Cerebellar cortex (tissue), 1 donor: ENCODE data around the gene TMEM176B.
A peak's percentile ranks its signal among the peaks of the same experiment; 100 is the strongest.
"Not testable (repeated sequence)": the region's sequence is repeated elsewhere in the genome, so short reads cannot be mapped to it uniquely, and the experiment has no call there.

Experiments used
- DNase-seq: peaks from one replicate; pipeline ENCODE4 v3.0.0-alpha.2; 2015; ENCODE audit warnings: low spot score

TMEM176B gene

GRCh38 chr7:150790416-150791075 is 9.6 kb downstream of the TMEM176B start:
- DNase-seq, result no peak

- no peak for DNase-seq
Measured at GRCh38 chr7:150788474-150789269, 11.5 kb downstream of the TMEM176B start.

DNA sequence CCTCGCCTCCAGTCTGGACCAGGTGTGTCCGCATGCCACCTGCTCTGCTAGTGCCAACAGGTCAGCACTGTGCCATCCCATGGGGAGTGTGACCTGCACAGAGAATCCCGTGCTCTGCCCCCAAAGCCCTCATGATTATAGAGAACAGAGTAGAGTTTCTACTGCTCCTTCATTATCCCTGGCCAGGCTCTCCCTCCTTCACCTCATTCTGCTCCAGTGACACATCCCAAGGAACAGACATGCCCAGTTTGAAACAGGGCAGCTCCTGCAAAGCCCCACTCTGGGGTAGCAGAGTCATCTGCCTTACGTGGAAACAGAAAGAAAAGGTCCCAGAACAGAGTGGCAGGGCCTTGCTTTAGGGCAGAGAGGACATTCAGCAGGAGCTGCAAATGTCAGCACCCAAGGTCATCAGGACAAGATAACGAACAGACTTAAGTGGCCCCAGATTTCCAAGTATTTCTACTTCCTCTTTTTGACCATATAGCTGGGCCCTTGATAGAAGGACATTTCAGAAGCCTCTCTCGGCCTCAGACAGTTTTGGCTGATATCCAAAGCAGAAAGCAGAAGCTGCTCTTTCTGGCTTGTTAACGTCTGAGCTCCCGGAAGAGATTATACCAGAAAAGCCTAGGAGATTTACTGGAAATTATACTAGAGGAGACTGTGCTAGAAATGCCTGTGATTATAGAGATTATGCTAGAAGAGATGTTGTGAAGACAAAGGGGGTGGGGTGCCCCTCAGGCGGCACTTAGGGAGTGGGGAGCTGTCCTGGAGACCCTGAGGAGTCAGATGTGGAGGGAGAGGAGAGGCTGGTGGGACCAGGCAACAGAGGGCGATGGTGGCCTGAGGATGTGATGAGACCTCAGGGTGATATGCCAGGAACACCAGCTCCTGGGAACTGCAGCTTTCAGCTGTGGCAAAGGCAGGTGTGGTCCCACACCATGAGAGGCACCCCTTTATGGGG is 12.6 kb downstream of the TMEM176B start:
- no peak for DNase-seq

DNA sequence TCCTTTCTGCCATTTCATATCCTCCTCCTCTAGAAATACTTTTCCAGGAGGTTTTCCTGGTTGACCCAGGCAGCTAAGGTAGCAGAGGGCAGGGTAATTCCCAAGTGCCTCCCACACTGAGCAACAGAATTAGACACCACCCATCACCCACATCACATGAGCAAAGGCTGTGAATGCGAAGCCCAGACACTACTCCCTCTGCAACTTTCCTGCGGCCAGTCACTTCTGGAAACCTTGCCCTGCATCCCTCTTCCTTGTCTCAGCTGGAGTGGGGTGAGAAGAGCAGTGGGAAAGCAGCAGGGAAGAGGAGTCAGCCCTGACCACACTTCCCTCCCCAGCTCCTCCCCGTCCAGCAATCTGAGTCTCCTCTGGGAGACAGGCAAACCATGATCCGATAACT is 15.2 kb downstream of the TMEM176B start:
- DNase-seq, result no peak

- no peak for DNase-seq
Measured at GRCh38 chr7:150784120-150784736, 15.9 kb downstream of the TMEM176B start.

GRCh38 chr7:150781961-150782360 is 18.2 kb downstream of the TMEM176B start:
- no peak for DNase-seq

DNA sequence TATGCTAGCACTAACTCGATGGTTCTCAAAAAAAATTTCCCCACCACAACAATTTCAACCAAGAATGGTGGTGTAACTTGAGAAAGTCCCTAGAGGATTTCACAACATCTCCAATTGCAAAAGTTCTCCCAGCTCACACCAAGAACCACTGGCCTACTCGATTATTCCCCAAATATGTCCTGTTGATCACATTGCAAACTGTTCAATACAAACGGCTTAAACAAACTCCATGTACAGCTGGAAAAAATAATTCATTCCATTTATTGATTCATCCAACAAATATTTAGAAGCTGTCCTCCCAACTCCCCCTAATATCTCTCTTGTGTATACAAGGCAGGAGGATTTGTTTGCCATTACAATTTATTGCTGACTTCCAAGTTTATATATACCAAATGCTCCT is 19.1 kb downstream of the TMEM176B start:
- no peak for DNase-seq

DNA sequence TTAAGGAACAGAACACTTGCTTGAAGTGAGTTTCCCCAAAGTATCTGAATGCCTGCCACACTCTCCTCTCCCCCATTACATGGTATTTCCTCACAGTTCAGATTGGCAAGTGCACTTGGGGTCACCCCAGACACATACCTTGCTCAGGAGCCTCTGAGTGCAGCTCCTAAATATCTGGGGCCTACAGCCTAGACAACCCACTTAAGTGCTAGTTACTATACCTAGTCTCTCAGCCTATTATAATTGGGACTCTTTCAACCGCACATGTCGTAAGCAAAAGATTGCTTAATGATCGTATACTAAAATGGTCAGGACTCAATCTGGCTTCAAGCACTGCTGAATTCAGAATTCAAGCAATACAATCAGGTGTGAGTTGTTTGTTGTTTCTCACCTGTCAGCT is 19.9 kb downstream of the TMEM176B start:
- no peak for DNase-seq

GRCh38 chr7:150778738-150779301 is 21.3 kb downstream of the TMEM176B start:
- peak; percentile 81 for DNase-seq

- no peak for DNase-seq
Measured at GRCh38 chr7:150778014-150778737, 22.0 kb downstream of the TMEM176B start.

DNA sequence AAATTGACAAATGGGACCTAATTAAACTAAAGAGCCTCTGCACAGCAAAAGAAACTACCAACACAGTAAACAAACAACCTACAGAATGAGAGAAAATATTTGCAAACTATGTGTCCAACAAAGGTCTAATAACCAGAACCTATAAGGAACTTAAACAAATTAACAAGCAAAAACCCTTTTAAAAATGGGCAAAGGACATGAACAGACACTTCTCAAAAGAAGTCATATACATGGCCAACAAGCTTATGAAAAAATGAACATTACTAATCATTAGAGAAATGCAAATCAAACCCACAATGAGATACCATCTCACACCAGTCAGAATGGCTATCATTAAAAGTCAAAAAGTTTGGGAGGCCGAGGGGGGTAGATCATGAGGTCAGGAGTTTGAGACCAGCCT is 26.0 kb downstream of the TMEM176B start:
- DNase-seq, result not testable (repeated sequence)

GRCh38 chr7:150769768-150770167 is 30.4 kb downstream of the TMEM176B start:
- DNase-seq, result no peak

DNA sequence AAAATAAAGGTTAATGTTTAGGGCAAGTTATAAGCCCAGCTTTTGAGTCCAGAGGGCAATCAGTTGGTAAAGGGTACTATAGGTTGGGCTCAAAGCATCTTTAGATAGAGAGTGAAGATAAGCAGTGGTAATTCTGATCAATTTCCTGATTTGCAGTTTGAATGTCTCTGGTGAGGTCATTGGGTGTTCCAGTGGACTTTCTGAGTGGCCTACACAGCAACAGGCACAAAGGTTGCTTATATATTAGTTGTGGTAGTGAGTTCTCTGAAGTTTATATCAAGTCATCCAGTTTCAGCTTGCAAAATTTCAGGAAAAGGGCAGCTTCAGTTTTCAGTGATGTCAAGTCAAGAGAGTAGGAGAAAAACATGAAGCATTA is 33.8 kb downstream of the TMEM176B start:
- no peak for DNase-seq

DNA sequence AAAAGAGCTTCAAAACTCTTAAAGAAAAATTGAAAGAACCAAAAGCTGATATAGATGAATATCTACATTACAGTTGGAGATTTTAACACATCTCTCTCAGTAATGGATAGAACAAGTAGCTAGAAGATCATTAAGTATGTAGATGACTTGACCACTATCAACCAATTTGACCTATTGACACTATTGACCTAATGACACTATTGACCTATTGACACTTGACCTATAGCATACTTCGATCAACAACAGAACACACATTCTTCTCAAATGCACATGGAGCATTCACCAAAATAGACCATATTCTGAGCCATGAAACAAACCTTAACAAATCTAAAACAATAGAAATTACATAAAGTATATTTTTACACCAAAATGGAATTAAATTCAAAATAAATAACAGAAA is 40.7 kb downstream of the TMEM176B start:
- no peak for DNase-seq

DNA sequence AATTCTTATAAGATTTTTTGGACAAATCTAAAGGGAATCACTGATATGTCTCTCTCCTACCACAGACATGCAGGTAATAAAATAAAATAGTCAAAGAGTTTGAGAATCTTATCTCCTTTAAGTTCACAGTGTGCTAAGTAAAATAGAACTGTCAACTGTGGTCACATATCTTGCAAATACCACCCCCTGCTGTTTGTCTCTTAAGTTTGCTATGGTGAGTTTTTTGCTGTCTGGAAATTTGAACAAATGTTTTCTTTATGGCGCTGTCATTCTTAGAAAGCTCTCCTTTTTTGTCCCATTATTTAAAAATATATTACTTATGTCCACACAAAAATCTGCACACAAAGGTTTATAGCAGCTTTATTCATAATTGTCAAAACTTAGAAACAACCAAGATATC is 43.3 kb downstream of the TMEM176B start:
- no peak for DNase-seq

GRCh38 chr7:150756166-150756565 is 44.0 kb downstream of the TMEM176B start:
- DNase-seq, result no peak

GRCh38 chr7:150755473-150756099 is 44.6 kb downstream of the TMEM176B start:
- no peak for DNase-seq

GRCh38 chr7:150754951-150755350 is 45.2 kb downstream of the TMEM176B start:
- no peak for DNase-seq

DNA sequence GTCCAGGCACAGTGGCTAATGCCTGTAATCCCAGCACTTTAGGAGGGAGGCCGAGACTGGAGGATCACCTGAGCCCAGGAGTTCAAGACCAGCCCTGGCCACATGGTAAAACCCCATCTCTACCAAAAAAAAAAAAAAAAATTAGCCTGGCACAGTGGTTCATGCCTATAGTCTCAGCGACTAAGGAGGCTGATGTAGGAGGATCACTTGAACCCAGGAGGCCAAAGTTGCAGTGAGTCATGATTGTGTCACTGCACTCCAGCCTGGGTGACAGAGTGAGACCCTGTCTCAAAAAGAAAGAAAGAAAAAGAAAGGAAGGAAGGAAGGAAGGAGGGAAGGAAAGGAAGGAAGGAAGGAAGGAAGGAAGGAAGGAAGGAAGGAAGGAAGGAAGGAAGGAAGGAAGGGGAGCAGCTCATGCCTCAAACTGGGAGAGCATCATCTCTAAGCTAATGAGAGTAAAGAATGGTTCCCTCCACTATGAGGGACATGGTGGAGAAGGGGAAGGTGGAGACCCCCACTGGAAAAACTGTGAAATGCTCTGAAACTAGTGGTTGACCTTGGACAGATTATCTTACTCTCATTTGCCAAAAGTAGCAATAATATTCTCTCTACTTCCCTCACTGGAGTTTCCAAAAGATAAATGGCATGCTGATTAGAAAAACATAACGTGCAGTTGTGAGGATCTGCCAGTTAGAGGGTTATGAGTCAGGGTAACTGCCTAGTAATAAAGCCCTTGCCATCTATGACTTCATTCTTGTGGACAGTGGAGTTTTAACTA is 46.1 kb downstream of the TMEM176B start:
- peak; percentile 13 for DNase-seq

DNA sequence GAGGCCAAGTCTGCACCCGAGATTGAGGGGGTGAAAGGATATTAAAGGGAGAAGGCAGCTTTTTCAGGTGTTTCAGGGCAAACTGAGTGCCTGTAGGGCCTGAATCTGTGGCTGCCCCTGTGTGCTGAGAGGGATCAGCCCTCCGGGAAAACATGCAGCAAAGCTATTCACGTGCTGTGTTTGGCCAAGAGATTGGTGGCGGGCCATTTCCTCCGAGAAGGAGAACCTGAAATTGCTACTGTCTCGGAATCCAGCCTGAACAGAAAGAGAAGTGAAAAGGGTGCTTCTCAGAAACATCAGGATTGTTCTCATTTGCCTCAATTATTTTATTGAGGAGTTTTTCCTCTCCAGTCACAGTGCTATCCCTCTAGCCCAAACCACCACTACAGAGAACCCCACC is 46.9 kb downstream of the TMEM176B start:
- DNase-seq, result no peak
